Measurements from ENCODE around the gene TYW1B. TPM values are rescaled to one million over a fixed set of nuclear protein-coding genes. Genes with fewer than 3 reads are reported as not detected.
A peak's percentile ranks its signal among the peaks of the same experiment; 100 is the strongest.
"Not testable (repeated sequence)": the region's sequence is repeated elsewhere in the genome, so short reads cannot be mapped to it uniquely, and the experiment has no call there.

TYW1B gene
- total RNA-seq, 1 experiment from 2014 or later: 5.5 TPM

- H2BK120ac ChIP-seq (ENCODE audit: low read depth, low read length, poor library complexity, severe bottlenecking); H3T11ph ChIP-seq (ENCODE audit: low read length); H3K4me1 Mint-ChIP-seq; H3K18ac ChIP-seq (ENCODE audit: insufficient read length, low read depth, low read length); H4K5ac ChIP-seq (ENCODE audit: insufficient read length, low read depth, low read length); H3K9ac ChIP-seq (ENCODE audit: extremely low read depth, insufficient read length, low read length); H3K4me1 ChIP-seq (ENCODE audit: insufficient read depth, low read length); H3K23ac ChIP-seq (ENCODE audit: insufficient read length, low read depth, low read length); H3K9me3 Mint-ChIP-seq; H2BK12ac ChIP-seq (ENCODE audit: insufficient read length, low read depth, low read length); H3K27me3 ChIP-seq (ENCODE audit: insufficient read depth, low read length); H3K23me2 ChIP-seq (ENCODE audit: insufficient read length, low read depth, low read length, poor library complexity, severe bottlenecking); H3K14ac ChIP-seq (ENCODE audit: insufficient read depth, low read length); H3K9me3 ChIP-seq (ENCODE audit: control insufficient read depth, low read depth, low read length); H2BK5ac ChIP-seq (ENCODE audit: insufficient read length, low read length); DNase-seq; H2BK20ac ChIP-seq (ENCODE audit: low read depth, low read length, poor library complexity, severe bottlenecking); H3K27me3 Mint-ChIP-seq (ENCODE audit: low read depth); H3K56ac ChIP-seq (ENCODE audit: insufficient read length, low read depth, low read length); H2BK15ac ChIP-seq (ENCODE audit: low read depth, low read length); H3K4me3 Mint-ChIP-seq; H3K79me1 ChIP-seq (ENCODE audit: insufficient read depth, low read depth, low read length, poor library complexity, severe bottlenecking); H3K79me2 ChIP-seq (ENCODE audit: insufficient read depth, low read length); H4K8ac ChIP-seq (replicated peaks; ENCODE audit: insufficient read length, low read depth, low read length); H3K4ac ChIP-seq (ENCODE audit: low read depth, low read length); H4K91ac ChIP-seq (ENCODE audit: insufficient read length, low read depth, low read length); H2AFZ ChIP-seq (ENCODE audit: low read length); H3K36me3 Mint-ChIP-seq (ENCODE audit: insufficient read depth in 1 of 3, low read depth in 3 of 3); H3K27ac ChIP-seq (ENCODE audit: insufficient read length, low read depth, low read length); H3K4me2 ChIP-seq (ENCODE audit: insufficient read depth, insufficient read length, low read length); H2AK5ac ChIP-seq (ENCODE audit: insufficient read length, low read length); H4K20me1 ChIP-seq (ENCODE audit: control insufficient read depth, insufficient read depth, insufficient read length): not testable (repeated sequence)
- H3K27ac Mint-ChIP-seq: peak overlapping the region in 1 of 3 experiments; percentile 59; a peak in 1 of 7 replicates
- no CpG with 5 or more reads among the region's 7 CpGs for WGBS (ENCODE audit: extremely low coverage, insufficient read length, low lambda C conversion rate)
These were observed 222.1 kb downstream of the TYW1B start for GRCh38 chr7:72605863-72606431.

- not testable (repeated sequence) for H4K20me1 ChIP-seq (ENCODE audit: control insufficient read depth, insufficient read depth, insufficient read length); H3K4me1 ChIP-seq (ENCODE audit: insufficient read depth, low read length); H3K23me2 ChIP-seq (ENCODE audit: insufficient read length, low read depth, low read length, poor library complexity, severe bottlenecking); H3K9me3 ChIP-seq (ENCODE audit: control insufficient read depth, low read depth, low read length); H3K36me3 Mint-ChIP-seq (ENCODE audit: insufficient read depth in 1 of 3, low read depth in 3 of 3); H2BK120ac ChIP-seq (ENCODE audit: low read depth, low read length, poor library complexity, severe bottlenecking); H4K5ac ChIP-seq (ENCODE audit: insufficient read length, low read depth, low read length); H3T11ph ChIP-seq (ENCODE audit: low read length); H2BK5ac ChIP-seq (ENCODE audit: insufficient read length, low read length); H3K79me2 ChIP-seq (ENCODE audit: insufficient read depth, low read length); H3K79me1 ChIP-seq (ENCODE audit: insufficient read depth, low read depth, low read length, poor library complexity, severe bottlenecking); H3K27ac ChIP-seq (ENCODE audit: insufficient read length, low read depth, low read length); H3K9me3 Mint-ChIP-seq; H3K14ac ChIP-seq (ENCODE audit: insufficient read depth, low read length); H3K23ac ChIP-seq (ENCODE audit: insufficient read length, low read depth, low read length); H3K4ac ChIP-seq (ENCODE audit: low read depth, low read length); H3K4me3 Mint-ChIP-seq; H2BK12ac ChIP-seq (ENCODE audit: insufficient read length, low read depth, low read length); H3K27me3 Mint-ChIP-seq (ENCODE audit: low read depth); H3K27me3 ChIP-seq (ENCODE audit: insufficient read depth, low read length); H3K4me1 Mint-ChIP-seq; H3K18ac ChIP-seq (ENCODE audit: insufficient read length, low read depth, low read length); H3K9ac ChIP-seq (ENCODE audit: extremely low read depth, insufficient read length, low read length); H2AK5ac ChIP-seq (ENCODE audit: insufficient read length, low read length); H4K8ac ChIP-seq (replicated peaks; ENCODE audit: insufficient read length, low read depth, low read length); H4K91ac ChIP-seq (ENCODE audit: insufficient read length, low read depth, low read length); H2AFZ ChIP-seq (ENCODE audit: low read length); H2BK15ac ChIP-seq (ENCODE audit: low read depth, low read length); DNase-seq; H3K56ac ChIP-seq (ENCODE audit: insufficient read length, low read depth, low read length); H3K4me2 ChIP-seq (ENCODE audit: insufficient read depth, insufficient read length, low read length); H2BK20ac ChIP-seq (ENCODE audit: low read depth, low read length, poor library complexity, severe bottlenecking)
- peak overlapping the region in 1 of 3 experiments; percentile 85; a peak in 2 of 7 replicates for H3K27ac Mint-ChIP-seq
- no CpG with 5 or more reads among the region's 17 CpGs for WGBS (ENCODE audit: extremely low coverage, insufficient read length, low lambda C conversion rate)
These were observed 223.0 kb downstream of the TYW1B start for GRCh38 chr7:72604771-72605611.

Measured in H9 (cell line).